NCI-H128 (cell line): ENCODE data around the gene IFI35.

ENCODE experiments used
- DNase-seq: peaks from one replicate; lab custom pipeline; 2025; ENCODE audit not compliant: unreplicated experiment; lab: John Stamatoyannopoulos, UW

IFI35 gene

DNA sequence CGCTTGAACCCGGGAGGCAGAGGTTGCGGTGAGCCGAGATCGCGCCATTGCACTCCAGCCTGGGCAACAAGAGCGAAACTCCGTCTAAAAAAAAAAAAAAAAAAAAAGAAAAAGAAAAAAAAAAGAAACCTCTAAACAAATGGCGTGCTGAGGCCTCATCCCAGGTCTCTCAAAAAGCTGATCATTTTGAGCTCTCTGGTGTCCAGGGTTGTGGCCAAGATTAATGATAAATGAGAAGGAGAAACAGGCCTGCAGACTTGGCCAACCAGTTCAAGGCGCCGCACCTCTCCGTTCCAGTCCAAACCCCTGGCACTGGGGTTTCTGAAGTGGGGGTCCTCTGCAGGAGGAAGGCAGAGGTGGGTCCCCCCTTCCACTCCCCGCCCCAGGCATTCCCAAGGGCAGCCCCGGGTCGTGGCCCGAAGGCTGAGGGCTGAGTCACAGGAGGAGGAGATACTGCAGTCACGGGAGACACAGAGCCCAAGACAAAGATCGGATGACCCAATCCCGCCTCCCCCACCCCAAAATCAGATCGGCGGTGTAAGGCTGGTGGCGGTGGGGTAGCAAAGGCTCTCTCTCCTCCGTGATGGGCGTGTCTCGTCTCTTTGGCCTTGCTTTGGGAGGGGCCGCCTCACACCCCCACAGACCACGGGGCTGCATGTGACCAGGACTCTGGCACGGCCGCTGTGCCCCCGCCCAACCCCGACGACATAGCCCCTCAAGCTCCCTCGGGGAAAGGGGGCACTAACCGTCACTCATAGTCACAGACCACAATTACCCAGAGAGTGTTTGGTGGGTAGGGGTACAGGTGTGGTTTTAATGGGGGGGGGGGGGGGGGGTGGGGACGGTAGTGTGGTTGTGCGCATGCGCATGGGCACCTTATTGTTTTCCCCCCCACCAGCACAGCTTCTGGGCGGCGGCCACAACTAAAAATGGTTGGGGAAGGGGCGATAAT is 14.5 kb downstream of the IFI35 start:
- no peak for DNase-seq

DNA sequence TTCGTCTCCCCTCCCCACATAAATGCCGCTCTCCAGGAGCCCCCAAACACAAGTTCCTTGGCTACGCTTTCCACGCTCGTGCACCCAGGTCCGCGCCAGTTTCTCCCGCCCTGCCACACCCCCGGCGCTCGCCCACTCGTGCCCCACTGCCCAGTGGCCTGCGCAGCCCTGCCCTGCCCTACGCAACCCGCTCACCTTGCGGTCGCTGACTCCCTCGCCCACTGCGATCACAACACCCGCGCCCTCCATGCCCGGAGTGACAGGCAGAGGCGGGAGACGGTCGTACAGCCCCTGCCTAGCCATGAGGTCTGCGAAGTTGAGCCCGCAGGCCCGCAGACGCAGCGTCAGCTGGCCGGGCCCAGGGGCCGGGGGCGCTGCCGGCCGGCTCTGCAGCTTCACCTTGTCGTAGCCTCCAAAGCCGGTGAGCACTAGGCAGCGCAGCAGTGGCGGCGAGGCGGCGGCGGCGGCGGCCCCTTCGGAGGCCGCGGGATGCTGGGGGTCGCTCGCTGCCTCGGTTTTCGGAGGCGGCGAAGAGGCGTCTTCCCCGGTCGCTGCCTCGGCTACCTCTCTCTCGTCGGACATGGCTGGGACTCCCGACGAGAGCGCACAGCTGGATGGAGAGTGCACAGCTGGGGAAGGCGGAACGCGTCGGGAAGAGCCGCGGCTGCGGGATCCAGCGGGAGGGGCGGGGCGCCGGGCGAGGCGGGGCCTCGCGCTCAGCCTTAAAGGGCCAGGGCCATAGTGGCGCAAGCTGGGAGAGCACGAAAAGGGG is 15.3 kb downstream of the IFI35 start, which contains the start of gene VAT1:
VAT1 (minus strand) TSS at position 645 of the 772 bp plus-strand sequence; CDS start at position 582, 63 bp downstream.
- peak; percentile 18 for DNase-seq

DNA sequence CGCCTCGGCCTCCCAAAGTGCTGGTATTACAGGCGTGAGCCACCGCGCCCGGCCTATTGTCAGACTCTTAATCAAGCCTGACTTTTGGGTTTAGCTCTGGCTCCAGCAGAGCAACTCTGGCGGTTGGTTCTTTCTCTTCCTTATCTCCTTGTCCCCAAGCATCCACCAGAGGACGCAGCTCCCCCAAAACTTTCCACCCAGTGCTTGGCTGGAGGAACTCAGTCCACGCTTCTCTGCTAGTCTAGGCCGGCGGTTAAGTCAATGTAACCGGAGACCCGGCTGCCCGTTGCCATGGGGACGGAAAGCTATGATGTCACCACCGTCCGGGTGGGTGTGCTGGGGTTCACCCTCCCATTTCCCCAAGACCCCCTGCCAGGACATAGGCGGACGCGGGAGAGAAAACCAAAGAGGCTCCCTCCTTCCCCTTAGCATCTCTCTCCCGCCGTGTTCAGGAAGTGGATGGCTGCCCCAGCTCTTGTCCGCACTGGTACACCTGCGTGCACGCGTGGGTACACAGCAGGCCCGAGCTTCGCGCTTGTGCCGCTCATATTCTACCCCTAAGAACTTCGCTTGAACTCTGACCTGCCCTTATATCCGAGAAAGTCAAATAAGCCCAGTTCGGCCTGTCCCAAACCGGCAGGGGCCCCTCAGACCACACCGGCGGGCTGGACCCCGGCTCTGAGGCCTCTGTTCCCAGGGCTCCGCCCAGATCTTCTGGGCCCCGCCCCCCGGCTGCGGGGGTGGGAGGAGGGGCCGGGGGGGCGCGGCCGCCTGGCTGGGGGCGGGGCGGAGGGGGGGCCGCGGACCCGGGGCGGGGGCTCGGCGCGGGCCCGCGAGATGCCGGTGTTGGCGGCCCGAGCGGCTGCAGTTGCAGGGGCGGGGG is 18.1 kb downstream of the IFI35 start, which contains the start of gene RND2:
RND2 (plus strand) TSS at position 825 of the 883 bp plus-strand sequence. CDS start 117 bp downstream, outside the sequence.
- DNase-seq = peak; percentile 87

GRCh38 chr17:43025290-43025657 is 18.7 kb downstream of the IFI35 start:
- DNase-seq = no peak

DNA sequence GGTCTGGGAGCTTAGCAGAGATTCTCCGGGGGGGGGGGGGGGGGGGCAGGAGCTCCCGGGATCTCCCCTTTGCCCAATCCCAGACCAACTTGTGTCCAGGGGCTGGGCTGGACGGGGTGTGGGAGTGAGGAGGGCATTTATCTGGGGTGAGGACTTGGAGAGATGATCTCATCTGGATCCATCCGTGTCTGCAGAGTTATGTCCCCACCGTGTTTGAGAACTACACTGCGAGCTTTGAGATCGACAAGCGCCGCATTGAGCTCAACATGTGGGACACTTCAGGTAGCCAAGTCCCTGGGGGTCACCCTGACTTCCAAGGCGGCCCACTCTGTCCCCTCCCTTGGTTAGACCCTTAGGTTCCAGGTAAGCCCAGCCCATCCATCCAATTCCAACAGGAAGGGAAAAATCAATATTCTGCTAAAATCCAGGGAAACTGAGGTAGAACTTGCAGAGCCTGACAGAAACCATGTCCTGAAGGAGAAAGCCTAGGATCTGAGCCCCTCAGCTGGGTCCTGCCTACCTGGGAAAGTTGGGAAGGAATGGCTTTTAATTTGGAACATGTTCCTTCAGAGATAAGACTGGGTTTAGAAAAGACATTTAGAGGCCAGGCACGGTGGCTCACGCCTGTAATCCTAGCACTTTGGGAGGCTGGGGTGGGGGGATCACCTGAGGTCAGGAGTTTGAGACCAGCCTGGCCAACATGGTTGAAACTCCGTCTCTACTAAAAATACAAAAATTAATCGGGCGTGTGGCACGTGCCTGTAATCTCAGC is 19.4 kb downstream of the IFI35 start:
- no peak for DNase-seq

GRCh38 chr17:43026595-43026994 is 20.0 kb downstream of the IFI35 start:
- no peak for DNase-seq

DNA sequence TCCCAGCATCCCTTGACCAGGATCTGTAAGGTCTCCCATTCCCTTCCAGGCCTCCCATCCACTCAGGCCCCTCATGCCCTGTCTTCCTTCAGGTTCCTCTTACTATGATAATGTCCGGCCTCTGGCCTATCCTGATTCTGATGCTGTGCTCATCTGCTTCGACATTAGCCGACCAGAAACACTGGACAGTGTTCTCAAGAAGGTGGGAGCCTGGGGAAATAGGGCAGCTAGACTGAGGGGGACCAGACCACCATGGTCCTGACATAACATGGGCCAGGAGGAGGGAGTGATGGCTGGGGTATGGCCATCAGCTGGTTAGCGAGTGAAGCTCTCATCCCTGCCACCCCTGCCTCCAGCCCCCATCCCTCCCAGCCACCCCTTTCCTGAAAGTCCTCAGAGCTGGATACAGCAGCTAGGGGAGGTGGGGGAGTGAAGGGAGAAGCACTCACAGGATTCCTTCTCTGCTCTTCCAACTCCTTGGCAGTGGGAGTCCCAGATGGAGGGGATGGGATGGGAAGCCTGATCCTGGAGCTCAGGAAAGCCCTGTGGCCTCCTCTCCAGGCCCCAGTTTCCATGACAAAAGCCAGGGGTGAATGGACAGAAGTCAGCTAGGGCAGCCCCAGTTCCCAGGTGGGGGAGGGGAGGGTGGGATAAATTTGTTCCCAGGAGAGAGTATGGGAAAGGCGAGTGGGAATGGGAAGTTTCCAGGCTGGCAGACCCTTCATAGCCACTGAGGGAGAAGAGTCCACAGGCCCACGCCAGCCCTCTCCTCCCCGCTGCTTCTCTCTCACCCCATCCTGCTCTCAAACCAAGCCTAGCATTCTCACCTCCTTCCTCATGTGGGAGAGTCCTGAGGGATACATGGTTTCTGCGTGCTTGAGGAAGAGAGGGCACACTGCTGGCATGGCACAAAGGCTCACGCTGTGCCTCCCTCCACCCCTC is 20.8 kb downstream of the IFI35 start:
- DNase-seq = no peak

- no peak for DNase-seq
These were observed 21.8 kb downstream of the IFI35 start for GRCh38 chr17:43028221-43028861.

DNA sequence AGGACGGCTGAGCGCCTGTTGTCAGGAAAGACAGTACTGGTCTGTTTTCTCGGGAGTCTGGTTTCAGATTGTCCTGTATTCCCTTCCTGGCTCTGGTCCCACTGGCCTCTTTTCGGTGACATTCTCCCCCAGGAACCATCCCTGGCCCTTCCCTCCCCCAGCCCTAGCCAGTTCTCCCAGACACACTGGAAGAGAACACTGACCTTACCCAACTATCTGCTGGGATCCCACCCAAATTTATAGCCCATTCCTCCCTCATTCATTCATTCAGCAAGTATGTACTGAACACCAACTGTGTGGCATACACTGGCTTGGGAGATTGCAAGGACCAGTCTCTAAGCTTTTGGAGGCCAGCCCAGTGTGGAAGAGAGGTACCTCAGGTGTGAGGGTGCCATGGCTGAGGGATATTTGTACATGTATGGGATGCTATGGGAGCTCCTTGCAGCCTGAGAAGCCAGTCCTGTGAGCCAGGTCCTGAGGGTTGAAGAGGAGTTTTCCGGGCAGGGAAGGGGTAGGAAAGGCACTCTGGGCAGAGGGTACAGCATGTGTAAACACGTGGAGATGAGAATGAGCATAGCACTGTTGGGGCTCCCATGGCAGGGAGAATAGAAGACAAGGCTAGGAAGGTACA is 23.7 kb downstream of the IFI35 start:
- DNase-seq = no peak

DNA sequence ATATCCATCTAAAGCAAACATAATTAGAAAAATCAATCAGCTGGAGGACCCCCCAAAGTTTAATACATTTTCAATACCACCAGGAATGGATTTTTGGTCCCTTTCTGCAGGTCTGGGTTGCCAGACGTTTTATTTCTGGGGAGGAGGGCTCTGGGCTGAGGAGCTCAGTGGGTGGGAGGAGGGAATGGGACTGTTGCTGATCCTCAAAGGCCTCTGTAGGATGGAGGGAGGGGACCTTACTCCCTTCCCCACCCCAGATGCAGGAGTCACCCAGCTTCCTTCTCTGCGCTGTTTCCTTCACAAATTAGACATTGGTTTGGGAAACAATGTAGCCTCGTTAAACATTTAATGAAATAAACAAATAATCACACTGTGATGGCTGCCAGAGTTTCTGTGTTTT is 25.1 kb downstream of the IFI35 start:
- no peak for DNase-seq

DNA sequence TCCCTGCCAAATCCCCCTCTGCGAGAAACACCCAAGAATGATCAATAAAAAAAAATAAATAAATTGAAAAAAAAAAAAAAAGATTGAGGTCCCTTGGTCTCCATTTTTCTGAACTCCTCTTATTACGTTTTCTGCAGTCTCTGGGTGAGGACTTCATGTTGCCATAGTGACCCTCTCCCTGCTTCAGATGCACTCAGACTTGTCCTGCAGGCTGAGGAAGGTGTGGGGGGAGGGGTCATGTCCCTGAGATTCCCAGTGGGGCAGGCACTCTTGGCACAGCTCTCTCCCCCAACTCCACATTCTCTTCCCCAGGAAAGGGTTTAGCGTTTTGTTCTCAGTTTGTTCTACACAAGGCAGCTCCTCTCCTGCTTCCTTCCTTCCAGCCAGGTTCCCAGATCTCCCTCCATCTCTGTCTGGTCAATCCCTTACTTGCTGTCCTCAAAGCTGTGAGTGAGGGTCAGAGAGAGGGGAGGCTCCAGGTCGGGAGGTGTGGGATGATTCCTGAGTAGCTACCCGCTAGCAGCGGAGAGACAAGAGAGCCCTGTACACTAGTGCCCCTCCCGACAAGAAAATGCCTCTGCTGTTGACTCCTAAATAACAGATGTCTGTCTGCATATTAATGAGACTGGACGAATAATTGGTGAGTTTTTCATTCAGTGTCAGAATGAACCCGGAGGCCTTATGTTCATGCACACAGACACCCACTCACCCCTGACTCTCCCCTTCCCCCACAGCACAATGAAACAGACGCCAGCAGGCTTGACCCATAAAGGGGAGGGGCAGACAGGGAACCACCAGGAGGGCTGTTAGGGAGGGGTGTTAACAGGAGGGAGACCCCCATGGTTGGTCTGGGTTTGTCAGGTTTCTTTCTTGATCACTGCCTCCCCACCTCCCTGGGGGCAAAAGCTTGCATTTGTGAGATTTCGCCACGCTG is 27.6 kb downstream of the IFI35 start:
- no peak for DNase-seq

- no peak for DNase-seq
These were observed 28.3 kb downstream of the IFI35 start for GRCh38 chr17:43034894-43035293.

- no peak for DNase-seq
These were observed 33.1 kb downstream of the IFI35 start for GRCh38 chr17:43039646-43040045.

DNA sequence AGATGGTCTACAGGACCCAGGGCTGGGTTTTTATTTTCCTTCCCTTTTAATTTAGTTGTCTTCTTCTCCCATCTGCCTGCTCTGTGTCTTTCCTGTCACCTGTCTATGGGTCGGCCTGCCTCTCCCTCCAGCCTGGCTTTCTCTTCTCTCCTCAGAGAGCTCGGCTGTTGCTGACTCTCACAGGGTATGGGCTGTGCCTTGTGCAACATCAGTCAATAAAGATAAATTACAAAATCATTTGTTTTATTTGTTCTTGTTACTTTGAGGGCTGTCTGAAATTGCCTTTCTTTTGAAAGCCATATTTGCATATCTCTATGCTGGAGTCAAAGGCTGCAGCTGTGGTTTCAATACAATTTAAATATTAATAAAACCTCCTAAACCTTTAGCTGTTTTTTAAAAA is 34.1 kb downstream of the IFI35 start:
- no peak for DNase-seq

DNA sequence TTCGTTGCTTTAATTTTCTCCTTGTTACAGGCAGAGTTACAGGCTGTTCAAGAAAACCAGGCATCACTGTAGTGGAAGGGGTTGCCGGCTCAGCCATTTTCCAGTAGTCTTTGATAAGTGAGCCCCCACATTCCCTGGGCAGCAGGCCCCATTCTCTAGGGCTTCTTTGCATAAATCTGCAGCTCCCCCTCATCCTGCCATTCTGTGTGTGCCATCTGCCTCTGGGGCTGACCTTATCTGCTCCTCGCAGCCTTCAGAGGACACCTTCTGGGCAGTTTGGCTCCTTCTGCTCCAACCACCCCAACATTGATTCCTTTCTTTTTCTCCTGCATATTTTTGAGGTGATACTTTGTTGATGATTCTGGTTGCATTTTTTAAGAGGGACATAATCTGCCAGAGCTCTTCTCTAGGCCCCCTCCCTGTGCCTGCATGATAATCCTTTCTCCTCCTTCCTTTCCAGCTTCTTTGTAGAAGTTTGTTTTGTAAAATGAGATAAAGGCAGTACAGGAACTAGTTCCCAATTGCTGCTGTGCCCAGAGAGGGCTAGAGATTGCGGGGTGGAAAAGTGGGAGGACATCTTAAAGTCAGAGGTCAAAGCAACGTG is 35.5 kb downstream of the IFI35 start:
- no peak for DNase-seq

DNA sequence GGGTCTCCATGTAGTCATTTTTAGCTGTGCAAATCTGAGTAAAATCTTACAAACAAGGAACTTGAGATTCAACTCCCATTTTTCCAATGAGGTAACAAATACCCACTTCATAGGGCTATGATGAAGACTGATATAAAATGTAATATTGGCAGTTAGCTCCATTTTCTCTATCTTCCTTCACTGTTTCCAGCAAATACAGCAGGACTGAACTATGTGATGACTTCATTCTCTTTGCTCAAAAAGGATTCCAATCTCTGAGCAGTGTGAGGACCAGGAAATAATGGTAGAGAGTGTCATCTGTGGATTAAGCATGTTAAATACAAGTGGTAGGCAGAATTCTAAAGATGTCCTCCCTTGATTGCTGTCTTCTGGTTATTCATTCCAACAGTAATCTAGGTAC is 36.7 kb downstream of the IFI35 start:
- no peak for DNase-seq

DNA sequence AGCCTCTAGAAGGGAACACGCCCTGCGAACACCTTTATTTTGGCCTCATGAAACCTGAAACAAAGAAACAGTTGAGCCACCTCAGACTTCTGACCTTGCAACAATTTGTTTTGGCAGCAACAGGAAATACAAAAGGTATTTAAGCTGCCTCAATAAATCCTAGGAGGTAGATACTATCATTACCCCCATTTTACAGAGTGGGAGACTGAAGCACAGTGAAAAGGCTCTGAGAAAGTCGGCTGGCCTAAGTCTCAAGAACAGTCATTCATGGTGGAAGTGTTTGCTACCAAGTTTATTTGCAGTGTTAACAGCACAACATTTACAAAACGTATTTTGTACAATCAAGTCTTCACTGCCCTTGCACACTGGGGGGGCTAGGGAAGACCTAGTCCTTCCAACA is 37.4 kb downstream of the IFI35 start:
- no peak for DNase-seq
